HG03280 (cell line): ENCODE data around the gene DMD.
"Not testable (repeated sequence)": the region's sequence is repeated elsewhere in the genome, so short reads cannot be mapped to it uniquely, and the experiment has no call there.

ENCODE experiments used
- ATAC-seq: cut with Tn5 transposase; IDR thresholded peaks from one replicate; pipeline ENCODE4 v1.9.1; 2021; ENCODE audit warnings: mild to moderate bottlenecking, moderate library complexity; ENCODE audit not compliant: unreplicated experiment

DMD gene

DNA sequence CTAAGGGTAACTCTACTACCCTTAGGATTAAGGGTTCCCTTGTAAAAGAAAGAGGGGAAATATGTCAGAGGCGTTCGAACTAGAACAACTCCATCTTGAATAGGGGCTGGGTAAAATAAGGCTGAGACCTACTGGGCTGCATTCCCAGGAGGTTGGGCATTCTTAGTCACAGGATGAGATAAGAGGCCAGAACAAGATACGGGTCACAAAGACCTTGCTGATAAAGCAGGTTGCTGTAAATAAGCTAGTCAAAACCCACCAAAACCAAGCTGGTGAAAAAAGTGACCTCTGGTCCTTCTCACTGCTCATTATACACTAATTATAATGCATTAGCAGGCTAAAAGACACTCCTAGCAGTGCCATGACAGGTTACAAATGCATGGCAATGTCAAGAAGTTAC, 922.0 kb downstream of the DMD start:
- ATAC-seq = no peak

DNA sequence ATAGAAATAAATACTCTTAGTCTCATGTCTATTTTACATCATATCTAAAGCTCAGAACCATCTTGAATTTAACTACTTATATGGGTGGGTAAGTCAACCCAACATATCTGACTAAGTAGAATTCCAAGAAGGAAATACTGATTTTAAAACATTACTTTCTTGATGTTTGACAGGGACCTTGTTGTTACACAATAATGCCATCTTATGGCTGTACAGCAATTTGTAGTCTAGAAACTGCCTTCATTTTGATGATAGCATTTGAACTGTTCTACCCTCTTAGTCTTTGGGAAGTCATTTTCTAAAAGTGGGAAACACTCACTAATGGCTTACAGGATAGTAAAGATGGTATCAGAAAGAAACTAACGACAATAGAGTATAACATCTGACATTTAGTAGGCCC, 929.5 kb downstream of the DMD start:
- ATAC-seq = no peak

DNA sequence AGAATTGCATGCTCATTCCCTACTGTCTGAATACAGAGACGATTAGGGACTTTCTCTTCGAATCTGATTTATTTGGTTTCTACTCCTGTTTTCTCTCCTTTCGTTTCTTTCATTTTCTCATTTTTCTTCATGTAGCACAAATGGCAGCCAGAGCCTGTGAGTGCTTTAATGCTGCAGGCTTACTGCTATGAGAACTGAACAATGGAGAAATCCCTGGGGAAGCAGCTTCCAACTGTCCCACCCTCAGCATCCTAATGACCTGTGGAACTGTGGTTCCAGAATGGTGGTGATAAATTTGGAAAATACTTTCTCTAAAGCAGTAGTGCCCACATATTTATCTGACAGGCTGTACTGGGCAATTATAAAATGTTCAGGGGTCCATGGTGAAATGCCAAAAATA, 930.4 kb downstream of the DMD start:
- ATAC-seq = no peak

DNA sequence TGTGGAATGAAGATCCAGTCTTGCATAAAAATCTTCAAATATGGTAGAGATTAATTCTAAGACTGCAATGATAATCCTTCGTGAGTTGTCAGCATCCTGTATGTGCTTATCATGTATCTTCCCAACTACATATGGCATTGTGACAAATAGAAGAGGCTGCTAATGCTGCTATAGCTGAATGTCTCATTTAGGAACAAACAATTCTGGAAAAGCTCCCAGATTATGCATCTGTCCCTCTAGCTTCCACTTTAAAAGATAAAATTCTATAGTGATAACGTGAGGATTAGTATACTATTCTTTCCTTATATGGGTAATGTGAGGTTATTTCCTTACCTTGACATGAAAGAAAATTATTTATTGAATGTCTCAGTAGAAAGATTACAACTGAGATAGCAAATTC, 930.9 kb downstream of the DMD start:
- ATAC-seq = no peak

DNA sequence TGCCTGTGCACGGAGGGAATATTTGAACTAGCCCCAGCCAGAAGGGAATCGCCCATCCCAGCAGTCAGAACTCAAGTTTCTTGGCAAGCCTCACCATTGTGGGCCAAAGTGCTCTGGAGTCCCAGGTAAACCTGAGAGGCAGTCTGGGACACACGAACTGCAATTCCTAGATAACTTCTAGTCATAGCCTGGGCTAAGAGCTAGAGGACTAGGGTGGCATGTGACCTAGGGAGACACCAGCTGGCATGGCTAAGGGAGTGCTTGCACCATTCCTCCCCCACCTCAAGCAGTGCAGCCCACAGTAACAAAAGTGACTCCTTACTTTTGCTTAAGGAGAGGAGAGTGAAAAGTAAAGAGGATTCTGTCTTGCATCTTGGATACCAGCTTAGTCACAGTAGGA, 935.2 kb downstream of the DMD start:
- no peak for ATAC-seq

DNA sequence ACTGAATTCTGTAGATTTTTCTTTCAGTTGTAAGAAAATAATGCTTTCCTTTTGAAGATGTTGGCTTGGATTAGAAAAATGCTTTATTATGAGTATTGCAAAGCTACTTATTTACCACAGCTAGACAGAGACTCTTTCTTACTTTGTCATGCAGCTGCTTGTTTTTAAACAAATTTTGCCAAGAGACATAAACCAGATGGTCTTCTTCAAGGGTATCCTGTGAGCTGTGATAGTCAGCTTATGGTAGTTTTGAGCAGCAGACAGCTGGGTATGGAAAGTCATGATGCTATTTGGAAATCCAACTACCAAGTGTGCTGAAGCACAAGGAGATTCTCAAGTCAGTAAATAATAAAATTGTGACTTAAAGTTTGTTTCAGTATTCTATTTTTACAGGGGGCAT, 941.5 kb downstream of the DMD start:
- no peak for ATAC-seq

DNA sequence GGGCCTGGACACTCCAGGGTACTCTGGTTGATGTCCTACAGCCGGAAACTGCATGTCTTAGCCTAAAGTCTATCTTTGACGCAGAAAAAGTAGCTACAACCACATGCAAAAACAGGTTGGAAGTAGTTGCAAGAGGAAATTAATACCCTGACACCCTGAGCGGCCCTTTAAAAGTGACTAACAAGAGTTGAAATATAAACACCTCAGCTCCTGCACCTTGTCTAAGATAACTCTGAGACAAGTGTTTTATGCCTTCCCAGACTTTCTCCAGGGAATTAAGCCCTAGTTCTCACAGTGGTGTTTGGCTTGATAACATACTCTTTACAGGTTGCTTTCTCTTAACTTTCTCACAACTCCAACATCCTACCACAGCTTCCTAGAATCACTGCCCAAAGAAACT, 943.1 kb downstream of the DMD start:
- ATAC-seq = no peak

DNA sequence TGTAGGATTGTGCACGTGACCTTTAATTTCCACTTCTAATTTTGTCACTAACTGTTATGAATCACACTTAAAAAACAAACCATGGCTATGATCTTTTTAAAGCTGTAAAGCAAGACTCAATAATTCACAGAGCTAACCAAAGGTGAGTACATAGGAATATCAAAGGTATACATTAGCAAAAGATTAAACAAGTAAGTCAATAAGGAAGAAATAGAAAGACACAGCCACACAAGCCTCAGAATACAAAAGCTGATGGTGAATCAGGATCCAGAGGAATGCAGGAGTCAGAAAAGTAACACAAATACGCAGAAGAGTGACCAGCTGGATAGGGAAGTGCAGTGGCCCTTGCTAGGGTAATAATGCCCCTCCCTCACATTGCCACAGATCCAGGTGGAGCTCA, 943.6 kb downstream of the DMD start:
- no peak for ATAC-seq

DNA sequence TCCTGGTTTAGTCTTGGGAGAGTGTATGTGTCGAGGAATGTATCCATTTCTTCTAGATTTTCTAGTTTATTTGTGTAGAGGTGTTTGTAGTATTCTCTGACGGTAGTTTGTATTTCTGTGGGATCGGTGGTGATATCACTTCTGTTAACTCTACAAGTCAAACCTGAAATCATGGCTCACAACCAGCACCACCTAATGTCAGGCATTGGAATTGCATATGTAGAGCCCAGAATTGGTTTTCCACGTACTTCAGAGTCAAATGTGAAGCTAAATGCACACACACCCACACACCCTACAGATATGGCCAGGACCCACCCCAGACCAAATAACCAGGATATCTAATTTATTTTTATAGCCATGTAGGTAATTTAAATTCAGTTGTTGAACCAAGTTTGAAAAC, 964.7 kb downstream of the DMD start:
- not testable (repeated sequence) for ATAC-seq

DNA sequence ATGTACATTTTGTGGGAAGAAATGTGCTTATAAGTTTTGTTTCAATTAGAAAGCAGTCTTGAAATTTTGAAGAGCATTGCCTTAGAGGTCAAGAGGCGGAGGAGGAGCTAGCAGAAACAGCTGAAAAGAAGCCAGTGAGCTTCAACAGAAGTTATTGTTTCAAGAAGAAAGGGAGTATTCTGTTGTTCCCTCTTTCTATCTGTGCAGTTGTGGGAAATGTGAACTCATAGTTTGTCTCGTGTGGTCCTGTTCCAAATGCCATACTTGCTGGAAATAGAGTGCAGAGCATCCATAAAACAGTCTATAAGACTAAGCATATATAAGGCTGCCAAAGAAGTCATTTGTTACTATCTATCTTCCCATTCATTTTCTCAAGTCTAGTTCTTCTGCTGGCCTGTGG, 1015.7 kb downstream of the DMD start:
- ATAC-seq = no peak

DNA sequence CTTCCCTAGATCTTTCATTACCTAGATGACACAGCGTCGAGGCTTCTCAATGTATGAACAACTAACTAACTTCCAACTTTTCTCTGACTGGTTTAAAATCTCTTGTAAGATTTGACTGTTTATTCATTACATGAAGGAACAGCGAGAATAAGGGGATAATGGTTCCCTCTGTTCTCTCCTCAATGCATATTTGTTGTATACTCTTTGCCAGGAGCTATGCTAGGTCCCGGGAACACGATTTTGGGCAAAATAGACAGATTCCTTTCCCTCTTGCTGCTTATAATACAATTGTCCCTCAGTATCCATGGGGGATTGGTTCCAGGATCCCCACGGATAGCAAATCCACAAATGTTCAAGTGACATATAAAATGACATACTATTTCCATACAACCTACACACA, 1020.0 kb downstream of the DMD start:
- ATAC-seq = no peak

DNA sequence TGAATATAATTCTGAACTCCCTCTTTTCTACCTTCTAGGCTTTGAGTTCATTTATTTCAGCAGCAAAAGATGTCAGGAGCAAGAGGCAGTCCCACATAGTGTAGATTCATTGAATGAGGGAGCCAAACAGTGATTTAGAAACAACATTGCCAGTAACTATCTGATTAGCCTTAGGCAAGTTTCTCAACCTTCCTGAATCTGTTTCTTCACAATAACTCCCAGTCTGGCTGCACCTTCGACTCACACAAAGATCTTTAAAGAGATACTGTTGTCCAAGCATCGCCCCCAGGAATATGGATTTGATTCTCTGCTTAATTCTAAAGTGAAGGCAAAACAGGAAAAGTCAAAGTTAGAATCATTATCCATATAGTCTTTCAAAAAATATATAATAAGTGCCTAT, 1026.2 kb downstream of the DMD start:
- no peak for ATAC-seq

DNA sequence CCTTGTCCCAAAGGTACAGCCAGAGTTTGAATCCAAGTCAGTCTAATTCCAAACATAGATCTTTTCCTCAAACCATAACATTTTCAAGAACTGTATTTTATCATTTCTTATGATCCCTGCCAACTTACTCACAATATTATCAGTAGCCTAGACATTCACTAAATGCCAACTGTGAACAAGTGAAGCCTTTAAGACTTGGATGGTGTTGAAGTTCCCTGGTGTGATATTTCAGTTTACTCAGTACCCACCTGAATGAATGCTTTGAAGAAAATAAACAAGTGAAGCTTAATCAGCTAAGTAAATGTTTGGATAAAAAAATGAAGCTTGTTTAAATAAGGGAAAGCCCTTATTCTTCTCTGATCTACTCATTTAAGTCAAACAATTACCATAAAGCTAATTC, 1028.3 kb downstream of the DMD start:
- ATAC-seq = no peak

DNA sequence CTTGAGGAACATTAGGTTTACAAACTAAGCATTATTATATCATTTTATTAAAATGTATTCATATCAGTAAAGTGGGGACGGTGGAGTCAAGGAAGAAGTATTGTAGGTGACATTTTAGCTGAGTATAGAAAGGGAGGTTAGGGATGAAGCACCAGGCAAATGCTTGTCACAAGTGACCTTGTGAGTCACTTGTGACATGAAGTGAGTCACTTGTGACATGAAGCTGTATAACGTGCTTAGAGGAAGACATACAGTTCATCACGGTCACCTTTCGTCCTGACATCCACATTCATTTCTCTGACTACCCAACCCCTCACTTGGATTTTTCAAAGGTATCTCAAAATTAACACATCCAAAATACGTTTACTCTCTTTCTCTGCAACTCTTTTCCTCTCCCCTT, 1034.8 kb downstream of the DMD start:
- ATAC-seq = no peak

DNA sequence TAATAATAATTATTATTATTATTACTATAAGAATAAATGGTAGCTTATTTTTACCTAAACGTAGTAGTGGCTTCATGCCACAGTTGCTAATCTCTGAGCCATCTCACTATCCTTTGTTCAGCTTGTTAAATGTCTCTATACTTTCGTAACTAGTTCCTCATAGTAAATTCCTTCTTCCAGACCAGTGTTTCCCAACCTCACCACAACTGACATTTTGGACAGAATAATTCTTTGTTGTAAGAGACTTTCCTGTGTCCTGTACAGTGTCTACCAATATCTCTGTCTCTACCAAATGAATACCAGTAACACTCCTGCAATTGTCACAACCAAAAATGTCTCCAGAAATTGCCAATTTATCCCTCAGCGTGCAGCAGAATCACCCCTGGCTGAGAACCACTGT, 1040.9 kb downstream of the DMD start:
- ATAC-seq = no peak

DNA sequence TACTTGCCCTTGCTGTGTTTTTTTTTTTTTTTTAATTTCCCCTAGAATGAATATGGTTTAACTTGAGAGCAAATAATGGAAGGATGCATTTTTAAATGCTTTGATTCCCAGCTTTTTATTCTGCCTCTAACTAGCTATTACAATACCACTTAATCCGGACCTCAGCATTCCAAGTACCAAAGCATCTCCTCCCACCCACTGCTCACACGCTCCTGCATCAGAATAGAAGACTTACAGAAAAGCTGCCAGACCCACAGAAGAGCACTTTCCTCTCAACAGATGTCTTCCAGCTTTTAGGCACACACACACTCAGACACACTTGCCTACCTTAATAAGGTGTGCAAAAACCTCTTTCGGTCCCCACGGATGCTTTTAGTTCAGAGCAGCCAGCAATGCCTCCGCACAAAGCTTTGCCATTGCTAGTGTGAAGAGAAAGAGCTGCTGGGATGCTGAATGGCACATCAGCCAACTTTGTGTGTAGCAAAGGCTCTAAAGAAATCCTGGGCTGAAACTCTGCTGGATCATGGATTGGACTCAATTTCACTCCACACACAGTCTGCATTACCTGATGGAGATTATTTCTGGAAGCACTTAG, 1056.2 kb downstream of the DMD start:
- no peak for ATAC-seq

DNA sequence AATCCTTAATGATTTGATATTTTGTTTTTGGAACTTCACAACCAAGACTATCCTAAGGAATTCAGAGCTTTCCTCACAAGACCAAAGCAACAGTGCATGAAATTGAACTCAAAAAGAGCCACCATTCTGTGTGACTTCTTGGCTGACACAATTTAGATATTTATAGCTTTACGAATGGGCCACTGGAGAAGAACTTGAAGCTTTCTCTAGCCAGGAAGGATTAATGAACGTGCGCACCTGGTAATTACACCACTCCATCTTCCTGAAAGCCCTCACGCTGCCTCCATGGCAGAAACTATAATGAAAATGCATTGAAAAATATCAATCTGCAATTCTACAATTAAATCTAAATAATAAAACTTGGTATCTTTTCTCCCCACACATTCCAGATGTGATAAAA, 1057.8 kb downstream of the DMD start:
- ATAC-seq = no peak

DNA sequence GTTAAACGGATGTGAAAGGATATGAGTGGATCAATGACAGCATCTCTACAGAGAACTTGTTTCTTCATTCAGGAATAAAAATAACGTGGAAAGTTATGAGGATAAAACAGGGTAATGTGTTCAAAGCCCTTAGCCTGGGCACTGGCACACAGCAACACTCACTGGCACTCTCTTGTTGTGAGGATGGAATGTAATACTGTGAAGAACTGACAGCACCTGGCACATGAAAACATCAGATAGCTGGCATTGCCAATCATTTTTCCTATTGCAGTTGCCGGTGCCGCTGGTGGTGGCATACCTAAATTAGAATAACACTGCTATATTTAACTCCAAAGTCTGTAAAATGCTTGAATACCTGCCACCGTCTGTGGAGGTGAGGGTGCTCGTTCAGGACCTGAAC, 1061.2 kb downstream of the DMD start:
- no peak for ATAC-seq

DNA sequence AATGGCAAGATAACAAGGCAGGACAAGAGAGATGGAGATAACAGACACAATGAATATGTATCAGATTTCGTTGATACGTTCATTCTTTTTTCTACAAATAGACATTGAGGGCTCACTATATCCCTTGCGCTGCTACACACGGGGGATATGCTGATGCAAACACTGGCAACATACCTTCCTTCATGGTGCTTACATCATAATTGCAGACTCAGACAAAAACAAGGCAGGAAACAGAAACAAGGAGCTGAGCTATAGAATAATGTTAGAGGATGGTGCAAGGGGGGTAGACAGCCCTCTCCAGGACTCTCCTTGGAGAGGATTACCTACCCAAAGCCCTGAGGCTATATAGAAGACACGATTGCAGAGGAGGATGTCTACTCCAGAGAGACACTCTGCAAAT, 1069.5 kb downstream of the DMD start:
- no peak for ATAC-seq

DNA sequence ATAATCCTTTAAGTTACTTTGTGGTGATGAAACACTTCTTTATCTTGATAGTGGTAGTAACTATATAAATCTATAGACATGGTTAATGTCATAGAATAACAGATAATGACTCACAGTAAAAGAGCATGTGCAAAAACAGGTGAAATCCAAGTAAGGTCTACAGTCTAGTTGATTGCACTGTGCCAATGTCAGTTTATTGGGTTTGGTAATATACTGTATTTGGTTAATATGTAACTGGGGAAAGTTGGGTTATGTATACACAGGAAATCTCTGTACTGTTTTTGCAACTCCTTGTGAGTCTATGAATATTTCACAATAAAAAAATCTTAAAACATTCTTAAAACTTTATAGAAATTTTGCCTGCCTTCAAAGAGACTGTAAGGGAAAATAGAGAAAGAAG, 1071.9 kb downstream of the DMD start:
- ATAC-seq = no peak

DNA sequence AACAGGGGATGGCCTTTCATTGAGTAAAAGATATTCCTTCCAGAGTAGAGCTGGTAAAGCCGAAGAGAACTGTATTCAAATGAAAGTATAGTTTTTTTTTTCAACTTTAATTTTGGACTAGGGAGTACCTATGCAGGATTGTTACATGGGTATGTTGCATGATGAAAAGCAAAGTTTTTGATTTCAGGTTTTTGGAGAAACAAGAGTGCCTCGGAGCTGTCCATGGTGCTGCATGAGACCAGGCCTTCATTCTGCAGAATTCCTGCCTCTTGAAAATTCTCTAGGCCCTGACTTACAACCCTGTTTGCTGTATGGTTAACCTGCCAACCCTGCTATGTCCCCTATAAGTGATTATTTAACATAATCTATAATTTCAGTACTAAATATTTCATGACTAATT, 1073.8 kb downstream of the DMD start:
- no peak for ATAC-seq

DNA sequence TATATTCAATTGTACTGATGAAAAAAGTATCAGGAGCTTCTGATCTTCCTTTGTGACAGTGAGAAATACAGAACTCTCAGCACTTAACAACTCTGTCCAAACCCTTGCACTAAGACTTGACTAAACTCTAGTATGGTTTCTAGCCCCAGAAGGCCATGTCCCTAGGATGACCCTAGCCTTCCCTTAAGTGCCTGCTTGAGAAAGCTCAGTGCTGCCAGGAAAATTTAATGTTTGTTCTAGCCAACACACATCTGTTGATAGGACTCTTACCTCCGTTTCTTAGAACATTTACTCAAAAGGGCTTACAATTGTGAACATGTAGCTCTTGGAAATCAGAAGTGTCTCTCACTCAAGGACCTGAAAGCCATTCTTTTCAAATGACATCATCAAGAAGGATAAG, 1084.4 kb downstream of the DMD start:
- ATAC-seq = no peak

DNA sequence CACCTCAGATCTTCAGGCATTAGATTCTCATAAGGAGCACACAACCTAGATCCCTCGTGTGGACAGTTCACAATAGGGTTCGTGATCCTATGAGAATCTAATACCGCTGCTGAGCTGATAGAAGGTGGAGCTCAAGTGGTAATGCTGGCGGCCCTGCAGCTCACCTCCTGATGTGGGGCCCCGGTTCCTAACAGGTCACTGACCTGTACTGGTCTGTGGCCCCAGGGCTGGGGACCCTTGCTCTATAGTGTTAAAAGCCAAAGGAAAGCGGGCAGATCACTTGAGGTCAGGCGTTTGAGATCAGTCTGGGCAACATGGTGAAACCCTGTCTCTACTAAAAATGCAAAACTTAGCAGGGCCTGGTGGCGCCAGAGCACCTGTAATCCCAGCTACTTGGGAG, 1092.5 kb downstream of the DMD start:
- no peak for ATAC-seq

DNA sequence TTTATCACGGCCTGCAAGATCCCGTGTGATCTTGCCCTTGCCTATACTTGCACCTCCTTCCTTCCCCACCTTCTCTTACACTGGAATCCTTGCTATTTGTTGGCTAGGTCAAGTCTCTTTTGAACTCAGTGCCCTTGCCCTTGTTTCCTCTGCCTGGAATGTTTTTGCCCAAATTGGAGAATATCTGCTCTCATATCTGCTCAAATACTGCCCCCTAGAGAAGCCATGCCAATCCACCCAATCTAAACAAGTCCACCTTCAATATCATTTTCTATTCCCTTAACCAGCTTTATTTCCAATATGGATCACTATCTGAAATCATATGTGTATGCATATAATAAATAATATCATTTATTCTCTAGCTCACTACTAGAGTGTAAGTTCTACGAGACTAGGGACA, 1095.3 kb downstream of the DMD start:
- ATAC-seq = no peak
